Measurements from ENCODE around the gene DCST2. TPM values are rescaled to one million over a fixed set of nuclear protein-coding genes. Genes with fewer than 3 reads are reported as not detected.

DCST2 gene
- total RNA-seq, 4 donors from 2014 or later, result not detected

DNA sequence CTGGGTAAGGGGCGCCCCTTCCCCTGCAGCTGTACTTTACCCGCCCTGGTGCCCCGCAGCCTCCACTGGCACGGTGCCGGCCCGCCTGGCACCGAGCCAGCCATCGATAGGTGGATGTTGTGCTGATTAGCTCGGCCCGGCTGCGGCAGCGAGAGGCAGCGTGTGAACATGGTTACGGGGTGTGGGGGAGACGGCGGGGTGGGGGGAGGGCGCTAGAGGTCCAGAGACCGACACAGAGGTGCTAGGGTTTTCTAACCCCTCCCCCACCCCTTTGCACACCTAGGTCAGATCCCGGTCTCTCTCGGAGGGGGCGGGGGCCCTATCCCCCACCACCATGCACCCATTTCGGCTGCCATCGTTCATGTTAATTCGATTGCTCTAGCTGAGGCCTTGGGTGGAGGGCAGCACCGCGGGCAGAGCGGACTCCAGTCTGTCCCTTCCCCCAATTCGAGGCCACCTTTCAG lies 36.6 kb upstream of the DCST2 start:
- ATAC-seq, result no peak
- H3K4me3 ChIP-seq, result peak overlapping the region; percentile 51 to 75 (median 56)
- intact Hi-C loops (cut with DNase I; ENCODE audit: low total_unique reads), result no loop called here
- H3K4me1 ChIP-seq, result peaks cover 5 to 11% of the 10 kb centered on the region in 2 donors
- no peaks in the 10 kb centered on the region for H3K9me3 ChIP-seq
- no peaks in the 10 kb centered on the region for H3K36me3 ChIP-seq
- no peak overlapping the region for H3K27ac ChIP-seq
- H3K27me3 ChIP-seq, result no peaks in the 10 kb centered on the region
- in situ Hi-C loops (cut with MboI; ENCODE audit: low sequenced_read_pairs in 4 of 4), result loop anchor here in 1 of 4 donors (25.0 kb wide), 1 partner anchor 108 kb away; the partner anchor contains the start of genes CKS1B, PBXIP1, PYGO2 and SHC1
- no peak for DNase-seq
- TF ChIP-seq POLR2A (IDR thresholded peaks at IDR 0.05) (no peak), CTCF (IDR thresholded peaks at IDR 0.05 in 4 of 5, conservative IDR thresholded peaks at IDR 0.05 in 1 of 5) (no peak)

- in situ Hi-C loops (cut with MboI; ENCODE audit: low sequenced_read_pairs in 4 of 4), result loop anchor here in 1 of 4 donors (25.0 kb wide), 1 partner anchor 107 kb away; the partner anchor contains the start of genes CKS1B, PBXIP1, PYGO2 and SHC1
- TF ChIP-seq CTCF (IDR thresholded peaks at IDR 0.05 in 4 of 5, conservative IDR thresholded peaks at IDR 0.05 in 1 of 5) (no peak), POLR2A (IDR thresholded peaks at IDR 0.05) (no peak)
- intact Hi-C loops (cut with DNase I; ENCODE audit: low total_unique reads), result no loop called here
- no peaks in the 10 kb centered on the region for H3K27me3 ChIP-seq
- H3K9me3 ChIP-seq, result no peaks in the 10 kb centered on the region
- H3K36me3 ChIP-seq, result no peaks in the 10 kb centered on the region
- ATAC-seq, result no peak
- no peak for DNase-seq
- peaks cover 5 to 11% of the 10 kb centered on the region in 2 donors for H3K4me1 ChIP-seq
- H3K27ac ChIP-seq, result no peak overlapping the region
- no peak overlapping the region for H3K4me3 ChIP-seq
Measured at GRCh38 chr1:155069551-155070157, 36.1 kb upstream of the DCST2 start.

DNA sequence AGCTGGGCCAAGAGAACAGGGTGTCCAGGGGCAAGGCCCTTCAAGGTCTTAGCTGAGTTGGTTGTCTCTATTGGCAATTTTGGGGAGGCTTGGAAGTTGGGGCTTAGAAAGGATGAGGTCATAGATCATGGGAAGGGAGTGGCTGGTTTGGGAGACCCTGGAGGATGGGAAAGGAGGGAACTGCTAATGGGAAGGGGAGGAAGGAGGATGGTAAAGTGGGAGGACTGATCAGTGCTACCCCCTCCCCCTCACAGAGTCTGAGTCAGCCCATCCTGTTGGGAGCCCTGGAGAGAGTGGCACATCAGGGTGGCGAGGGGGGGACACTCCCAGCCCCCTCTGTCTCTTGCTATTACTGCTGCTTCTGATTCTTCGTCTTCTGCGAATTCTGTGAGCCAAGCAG lies 35.0 kb upstream of the DCST2 start:
- DNase-seq (no peak), ATAC-seq (no peak)
- no peak overlapping the region for H3K4me3 ChIP-seq
- no peaks in the 10 kb centered on the region for H3K9me3 ChIP-seq
- H3K27me3 ChIP-seq, result no peaks in the 10 kb centered on the region
- intact Hi-C loops (cut with DNase I; ENCODE audit: low total_unique reads) (no loop called here), in situ Hi-C loops (cut with MboI; ENCODE audit: low sequenced_read_pairs in 4 of 4) (loop anchor here in 1 of 4 donors (25.0 kb wide), 1 partner anchor 106 kb away; the partner anchor contains the start of genes CKS1B, PBXIP1, PYGO2 and SHC1)
- H3K36me3 ChIP-seq, result no peaks in the 10 kb centered on the region
- no peak overlapping the region for H3K27ac ChIP-seq
- H3K4me1 ChIP-seq, result peaks cover 5 to 11% of the 10 kb centered on the region in 2 donors
- TF ChIP-seq POLR2A (IDR thresholded peaks at IDR 0.05) (no peak), CTCF (IDR thresholded peaks at IDR 0.05 in 4 of 5, conservative IDR thresholded peaks at IDR 0.05 in 1 of 5) (no peak)

DNA sequence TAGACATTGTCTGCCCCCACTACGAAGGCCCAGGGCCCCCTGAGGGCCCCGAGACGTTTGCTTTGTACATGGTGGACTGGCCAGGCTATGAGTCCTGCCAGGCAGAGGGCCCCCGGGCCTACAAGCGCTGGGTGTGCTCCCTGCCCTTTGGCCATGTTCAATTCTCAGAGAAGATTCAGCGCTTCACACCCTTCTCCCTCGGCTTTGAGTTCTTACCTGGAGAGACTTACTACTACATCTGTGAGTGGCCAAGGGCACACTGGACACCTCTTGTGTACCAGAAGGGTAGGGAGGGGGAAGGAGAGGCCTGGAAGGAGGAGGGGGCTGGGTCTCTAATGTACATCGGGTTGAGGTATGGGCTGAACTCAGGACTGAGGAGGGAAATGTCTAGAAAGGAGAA lies 33.2 kb upstream of the DCST2 start:
- intact Hi-C loops (cut with DNase I; ENCODE audit: low total_unique reads), result no loop called here
- H3K27ac ChIP-seq, result no peak overlapping the region
- H3K9me3 ChIP-seq, result no peaks in the 10 kb centered on the region
- H3K27me3 ChIP-seq, result no peaks in the 10 kb centered on the region
- no peaks in the 10 kb centered on the region for H3K36me3 ChIP-seq
- peaks cover 14 to 26% of the 10 kb centered on the region in 2 donors for H3K4me1 ChIP-seq
- in situ Hi-C loops (cut with MboI; ENCODE audit: low sequenced_read_pairs in 4 of 4), result loop anchor here in 1 of 4 donors (25.0 kb wide), 1 partner anchor 104 kb away; the partner anchor contains the start of genes CKS1B, PBXIP1, PYGO2 and SHC1
- no peak overlapping the region for H3K4me3 ChIP-seq
- DNase-seq, result no peak
- ATAC-seq, result no peak
- TF ChIP-seq CTCF (IDR thresholded peaks at IDR 0.05 in 4 of 5, conservative IDR thresholded peaks at IDR 0.05 in 1 of 5) (no peak), POLR2A (IDR thresholded peaks at IDR 0.05) (no peak)
